ENCODE measurements around the gene LCE5A. TPM values are rescaled to one million over a fixed set of nuclear protein-coding genes. Genes with fewer than 3 reads are reported as not detected.
"Not testable (repeated sequence)": the region's sequence is repeated elsewhere in the genome, so short reads cannot be mapped to it uniquely, and the experiment has no call there.

LCE5A gene
- total RNA-seq, 2 experiments from 2014 or later = not detected

DNA sequence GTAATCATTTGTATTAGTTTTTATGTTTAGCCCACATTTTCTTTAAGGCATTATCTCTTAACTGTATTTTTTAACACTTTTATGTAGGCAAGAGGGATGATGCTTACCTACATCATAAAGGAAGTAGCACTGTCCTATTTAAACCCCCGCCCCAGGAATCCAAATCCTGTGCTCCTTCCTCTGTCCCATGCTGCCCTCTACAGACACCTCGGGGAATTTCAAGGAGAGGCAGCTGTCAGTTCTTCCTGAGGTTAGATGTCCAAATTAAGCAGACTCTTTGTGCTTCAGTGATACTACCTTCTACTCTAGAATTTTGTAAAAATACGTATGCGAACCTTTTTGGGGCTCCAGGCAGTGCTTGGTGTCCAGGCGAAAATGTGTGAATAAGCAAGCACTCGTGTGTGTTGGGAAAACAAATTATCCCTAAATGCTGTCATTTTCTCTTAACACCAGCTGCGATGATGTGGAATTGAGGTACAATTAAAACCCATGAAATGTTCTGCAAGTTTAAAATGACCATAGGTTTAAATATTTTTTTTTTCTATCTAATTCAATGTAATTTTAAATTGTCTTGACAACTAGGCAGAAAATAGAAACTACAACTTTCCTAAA is 22.8 kb downstream of the LCE5A start:
- Mint-ChIP-seq H3K27ac (no peak overlapping the region), H3K4me1 (no peaks in the 10 kb centered on the region), H3K36me3 (ENCODE audit: low read depth) (no peaks in the 10 kb centered on the region), H3K4me3 (no peak overlapping the region), H3K9me3 (no peaks in the 10 kb centered on the region), H3K27me3 (peaks cover 20% of the 10 kb centered on the region)
- ChIA-PET CTCF (interaction anchor here (0.9 to 1.2 kb wide), 3 partner anchors 10 to 75 kb away, joined by 3 to 5 read pairs (median 4); no protein-coding TSS in a partner anchor), POLR2A (no interaction called here)
- peak; percentile 29 for DNase-seq

DNA sequence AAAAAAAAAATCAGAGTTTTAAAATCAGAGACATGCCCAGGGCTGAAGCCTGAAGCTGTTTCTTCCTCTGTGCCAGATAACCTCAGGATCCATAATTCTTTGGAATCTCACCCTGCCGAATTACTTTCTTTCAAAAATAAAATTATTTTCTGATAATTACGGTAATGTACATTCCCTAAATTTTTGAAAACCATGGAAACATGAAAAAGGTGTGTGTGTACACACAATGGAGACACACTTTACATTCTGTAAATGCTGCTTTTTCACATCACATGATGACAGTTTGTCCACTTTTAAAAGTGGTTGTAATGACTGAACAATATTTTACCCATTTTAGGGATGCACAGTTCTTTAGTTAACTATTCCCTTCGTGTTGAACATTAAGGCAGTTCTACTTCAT is 25.2 kb downstream of the LCE5A start:
- H3K27me3 Mint-ChIP-seq = peaks cover 11% of the 10 kb centered on the region
- H3K4me3 Mint-ChIP-seq = no peak overlapping the region
- H3K27ac Mint-ChIP-seq = no peak overlapping the region
- H3K9me3 Mint-ChIP-seq = no peaks in the 10 kb centered on the region
- ChIA-PET POLR2A (no interaction called here), CTCF (no interaction called here)
- no peaks in the 10 kb centered on the region for H3K4me1 Mint-ChIP-seq
- DNase-seq = no peak
- H3K36me3 Mint-ChIP-seq (ENCODE audit: low read depth) = no peaks in the 10 kb centered on the region

DNA sequence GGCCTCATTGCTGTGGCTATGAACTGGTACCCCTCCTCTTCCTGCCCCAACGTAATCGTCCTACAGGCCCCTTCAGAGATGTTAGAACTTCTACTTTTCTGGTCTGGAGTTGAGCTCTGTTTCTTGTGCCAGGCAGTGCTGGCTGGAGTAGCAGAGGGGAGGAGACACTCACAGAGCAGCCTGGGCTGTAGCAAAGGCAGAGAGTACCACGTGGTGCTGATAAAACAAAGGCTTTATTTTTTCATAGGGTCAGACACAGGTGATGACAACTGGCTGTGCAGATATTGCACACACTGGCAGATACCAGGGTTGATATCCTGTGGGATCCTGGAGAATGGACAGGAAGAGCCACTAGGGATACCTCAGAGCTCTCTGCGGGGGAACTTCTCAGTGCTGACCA is 26.9 kb downstream of the LCE5A start:
- H3K27me3 Mint-ChIP-seq = peaks cover 4% of the 10 kb centered on the region
- no peak overlapping the region for H3K4me3 Mint-ChIP-seq
- no peak for DNase-seq
- H3K4me1 Mint-ChIP-seq = no peaks in the 10 kb centered on the region
- no peaks in the 10 kb centered on the region for H3K36me3 Mint-ChIP-seq (ENCODE audit: low read depth)
- CTCF ChIA-PET = no interaction called here
- POLR2A ChIA-PET = no interaction called here
- H3K27ac Mint-ChIP-seq = no peak overlapping the region
- no peaks in the 10 kb centered on the region for H3K9me3 Mint-ChIP-seq

DNA sequence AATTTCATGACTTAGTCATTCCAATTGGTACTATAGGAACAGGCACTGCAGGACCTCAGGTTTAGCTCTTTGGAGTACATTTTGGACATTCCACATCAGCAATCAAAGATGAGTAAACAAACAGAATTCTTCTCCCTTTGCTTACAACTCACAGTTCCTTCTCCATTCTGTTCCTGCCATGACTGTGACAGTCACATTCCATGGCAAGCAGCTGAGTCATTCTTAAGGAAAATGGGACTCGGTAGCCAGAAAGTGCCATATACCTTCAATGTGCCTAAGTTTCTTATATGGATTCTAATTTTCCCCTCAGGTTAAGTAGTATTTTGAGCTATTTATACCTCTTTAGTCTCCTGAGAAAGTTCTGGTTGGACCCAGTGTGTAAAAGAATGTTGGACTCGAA is 29.3 kb downstream of the LCE5A start:
- H3K27ac Mint-ChIP-seq = no peak overlapping the region
- no peaks in the 10 kb centered on the region for H3K36me3 Mint-ChIP-seq (ENCODE audit: low read depth)
- no peaks in the 10 kb centered on the region for H3K9me3 Mint-ChIP-seq
- ChIA-PET POLR2A (no interaction called here), CTCF (no interaction called here)
- no peak for DNase-seq
- H3K4me1 Mint-ChIP-seq = no peaks in the 10 kb centered on the region
- no peak overlapping the region for H3K4me3 Mint-ChIP-seq
- H3K27me3 Mint-ChIP-seq = peaks cover 4% of the 10 kb centered on the region

DNA sequence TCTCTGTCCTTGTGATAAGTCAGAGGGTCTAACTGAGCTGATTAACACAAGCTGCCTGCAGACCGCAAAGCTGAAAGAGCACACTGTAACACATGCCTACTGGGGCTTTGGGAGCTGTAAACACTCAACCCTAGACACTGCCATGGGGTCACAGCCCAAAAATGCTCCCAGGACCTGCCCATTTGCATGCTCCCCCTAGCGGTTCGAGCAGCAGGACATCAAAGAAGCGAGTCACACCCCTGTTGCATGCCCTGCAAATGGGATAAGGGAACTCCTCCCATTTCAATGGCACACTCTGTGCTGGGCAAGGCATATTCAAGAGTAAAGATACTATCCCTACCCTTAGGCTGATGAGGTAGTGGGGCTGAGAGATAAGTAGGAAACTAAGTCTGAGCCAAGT is 33.2 kb downstream of the LCE5A start:
- Mint-ChIP-seq H3K4me3 (no peak overlapping the region), H3K4me1 (no peaks in the 10 kb centered on the region), H3K27ac (no peak overlapping the region), H3K27me3 (no peaks in the 10 kb centered on the region), H3K9me3 (no peaks in the 10 kb centered on the region), H3K36me3 (ENCODE audit: low read depth) (no peaks in the 10 kb centered on the region)
- DNase-seq = no peak
- ChIA-PET POLR2A (no interaction called here), CTCF (interaction anchor here (1.2 kb wide), 1 partner anchor 11 kb away, joined by 4 read pairs; no protein-coding TSS in a partner anchor)

DNA sequence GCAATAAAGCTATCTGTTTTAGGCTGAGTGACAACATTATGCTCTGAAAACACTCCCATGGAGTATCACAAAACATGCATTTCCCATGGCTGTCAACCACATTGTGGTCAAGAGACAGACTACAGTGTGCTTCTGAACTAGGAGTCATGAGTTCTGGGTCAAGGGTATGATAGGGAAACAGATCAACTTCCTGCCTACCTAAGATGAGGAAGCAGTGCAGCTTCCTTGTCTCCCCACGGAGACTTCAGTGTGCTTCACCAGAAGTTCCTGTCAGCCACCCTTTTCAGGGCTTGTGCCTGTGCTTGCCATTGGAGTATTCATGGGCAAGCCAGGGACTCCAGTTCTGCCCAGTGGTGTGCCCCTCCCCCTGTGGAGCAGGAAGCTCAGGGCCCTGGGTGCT is 36.1 kb downstream of the LCE5A start:
- Mint-ChIP-seq H3K4me3 (no peak overlapping the region), H3K27ac (no peak overlapping the region), H3K4me1 (no peaks in the 10 kb centered on the region), H3K9me3 (no peaks in the 10 kb centered on the region), H3K36me3 (ENCODE audit: low read depth) (no peaks in the 10 kb centered on the region), H3K27me3 (peaks cover 2% of the 10 kb centered on the region)
- no peak for DNase-seq
- POLR2A ChIA-PET = no interaction called here
- CTCF ChIA-PET = interaction anchor here (0.8 kb wide), 1 partner anchor 12 kb away, joined by 3 read pairs; no protein-coding TSS in a partner anchor

DNA sequence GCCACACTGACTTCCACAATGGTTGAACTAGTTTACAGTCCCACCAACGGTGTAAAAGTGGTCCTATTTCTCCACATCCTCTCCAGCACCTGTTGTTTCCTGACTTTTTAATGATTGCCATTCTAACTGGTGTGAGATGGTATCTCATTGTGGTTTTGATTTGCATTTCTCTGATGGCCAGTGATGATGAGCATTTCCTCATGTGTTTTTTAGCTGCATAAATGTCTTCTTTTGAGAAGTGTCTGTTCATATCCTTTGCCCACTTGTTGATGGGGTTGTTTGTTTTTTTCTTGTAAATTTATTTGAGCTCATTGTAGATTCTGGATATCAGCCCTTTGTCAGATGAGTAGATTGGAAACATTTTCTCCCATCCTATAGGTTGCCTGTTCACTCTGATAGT is 37.8 kb downstream of the LCE5A start:
- DNase-seq; H3K4me1 Mint-ChIP-seq; H3K27ac Mint-ChIP-seq; POLR2A ChIA-PET; CTCF ChIA-PET; H3K4me3 Mint-ChIP-seq; H3K27me3 Mint-ChIP-seq; H3K9me3 Mint-ChIP-seq; H3K36me3 Mint-ChIP-seq (ENCODE audit: low read depth): not testable (repeated sequence)

Other genes with a start within 250 kb of the LCE5A start
- gene FLG, start 185.6 kb upstream of the LCE5A start, total RNA-seq = under 1 TPM in 1 of 2 experiments, not detected in 1; 0.08 TPM
- under 1 TPM in 1 of 2 experiments, not detected in 1; 0.03 TPM for gene FLG2, start 150.8 kb upstream of the LCE5A start, total RNA-seq
- gene CRNN, start 96.5 kb upstream of the LCE5A start, total RNA-seq = not detected
- not detected for gene CRCT1, start 3.7 kb downstream of the LCE5A start, total RNA-seq
- gene LCE3E, start 56.0 kb downstream of the LCE5A start, total RNA-seq = not detected
- gene LCE3D, start 69.7 kb downstream of the LCE5A start, total RNA-seq = not detected
- gene LCE3C, start 89.4 kb downstream of the LCE5A start, total RNA-seq = not detected
- not detected for gene LCE3B, start 103.0 kb downstream of the LCE5A start, total RNA-seq
- gene LCE3A, start 112.3 kb downstream of the LCE5A start, total RNA-seq = not detected
- not detected for gene LCE2D, start 152.6 kb downstream of the LCE5A start, total RNA-seq
- not detected for gene LCE2C, start 164.5 kb downstream of the LCE5A start, total RNA-seq
- gene LCE2B, start 175.3 kb downstream of the LCE5A start, total RNA-seq = not detected
- gene LCE2A, start 187.5 kb downstream of the LCE5A start, total RNA-seq = not detected
- gene LCE4A, start 197.4 kb downstream of the LCE5A start, total RNA-seq = not detected
- not detected for gene KPRP, start 247.2 kb downstream of the LCE5A start, total RNA-seq

All from activated CD4-positive, alpha-beta memory T cell treated with anti-CD3 and anti-CD28 coated beads, Interleukin-2, amount 10 ng/mL, durations not matched to agents 7 days and 5 days (primary cell).